ENCODE results near the gene PDAP1. TPM values are rescaled to one million over a fixed set of nuclear protein-coding genes. Genes with fewer than 3 reads are reported as not detected.

Gene PDAP1
- total RNA-seq, 1 experiment from 2014 or later, result 200 TPM

DNA sequence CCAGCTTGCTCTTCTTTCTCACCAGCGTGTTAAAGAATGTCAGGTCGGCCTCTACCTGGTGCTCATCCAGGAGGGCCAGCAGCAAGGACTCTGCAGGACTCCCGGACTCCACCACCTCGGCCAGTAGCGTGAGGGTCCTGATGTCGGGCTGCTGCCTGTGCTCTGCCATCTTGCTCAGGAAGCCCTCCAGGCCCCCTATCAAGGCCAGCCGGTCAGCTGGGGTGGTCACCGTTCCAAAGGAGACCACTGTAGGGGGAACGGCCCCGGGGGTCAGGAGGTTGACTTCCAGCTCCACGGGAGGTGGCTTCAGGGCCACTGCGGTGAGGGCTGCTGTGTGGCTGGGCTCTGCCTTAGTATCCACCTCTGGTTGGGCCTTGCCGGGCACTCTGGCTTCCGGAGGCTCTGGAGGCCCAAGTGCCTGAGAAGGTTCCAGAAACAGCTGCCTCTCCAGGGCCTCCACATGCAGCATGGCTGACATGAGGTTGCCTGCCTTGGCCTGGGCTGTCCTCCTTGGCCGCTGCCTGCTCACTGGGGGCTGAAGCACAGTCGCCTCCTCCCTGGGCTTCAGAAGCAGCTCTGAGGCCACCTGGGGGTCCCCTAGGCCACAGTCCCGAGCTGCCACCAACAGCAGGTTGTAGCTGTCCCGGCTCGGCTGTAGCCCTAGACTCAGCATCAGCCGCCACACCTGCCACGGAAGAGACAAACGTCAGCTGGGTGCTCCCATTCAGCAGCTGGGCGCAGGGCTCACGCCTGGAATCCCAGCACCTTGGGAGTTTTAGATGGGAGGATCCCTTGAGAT, 16.7 kb upstream of the PDAP1 start:
- DNase-seq (ENCODE audit: unreplicated experiment), result no peak
- H3K27me3 Mint-ChIP-seq (ENCODE audit: insufficient read depth, unreplicated experiment), result no peaks in the 10 kb centered on the region
- ChIA-PET POLR2A (interaction anchor here (0.8 kb wide), 1 partner anchor 16 kb away, joined by 3 read pairs; the partner anchor contains the start of genes BUD31 and PDAP1), CTCF (interaction anchor here (0.6 to 0.7 kb wide), 3 partner anchors 9 to 61 kb away, joined by 3 read pairs; no protein-coding TSS in a partner anchor)
- peaks cover 52% of the 10 kb centered on the region for H3K36me3 Mint-ChIP-seq (ENCODE audit: insufficient read depth, unreplicated experiment)
- no peak overlapping the region for H3K4me3 Mint-ChIP-seq (ENCODE audit: unreplicated experiment)
- intact Hi-C loops (cut with micrococcal nuclease), result no loop called here
- H3K4me1 Mint-ChIP-seq (ENCODE audit: insufficient read depth, unreplicated experiment), result no peaks in the 10 kb centered on the region
- no TSS peak for BruUV-seq (replicated peaks)
- TF ChIP-seq, protein P1, sequence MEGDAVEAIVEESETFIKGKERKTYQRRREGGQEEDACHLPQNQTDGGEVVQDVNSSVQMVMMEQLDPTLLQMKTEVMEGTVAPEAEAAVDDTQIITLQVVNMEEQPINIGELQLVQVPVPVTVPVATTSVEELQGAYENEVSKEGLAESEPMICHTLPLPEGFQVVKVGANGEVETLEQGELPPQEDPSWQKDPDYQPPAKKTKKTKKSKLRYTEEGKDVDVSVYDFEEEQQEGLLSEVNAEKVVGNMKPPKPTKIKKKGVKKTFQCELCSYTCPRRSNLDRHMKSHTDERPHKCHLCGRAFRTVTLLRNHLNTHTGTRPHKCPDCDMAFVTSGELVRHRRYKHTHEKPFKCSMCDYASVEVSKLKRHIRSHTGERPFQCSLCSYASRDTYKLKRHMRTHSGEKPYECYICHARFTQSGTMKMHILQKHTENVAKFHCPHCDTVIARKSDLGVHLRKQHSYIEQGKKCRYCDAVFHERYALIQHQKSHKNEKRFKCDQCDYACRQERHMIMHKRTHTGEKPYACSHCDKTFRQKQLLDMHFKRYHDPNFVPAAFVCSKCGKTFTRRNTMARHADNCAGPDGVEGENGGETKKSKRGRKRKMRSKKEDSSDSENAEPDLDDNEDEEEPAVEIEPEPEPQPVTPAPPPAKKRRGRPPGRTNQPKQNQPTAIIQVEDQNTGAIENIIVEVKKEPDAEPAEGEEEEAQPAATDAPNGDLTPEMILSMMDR (IDR thresholded peaks at IDR 0.05; ENCODE audit: unreplicated experiment), result no peak
- no peaks in the 10 kb centered on the region for H3K9me3 Mint-ChIP-seq (ENCODE audit: unreplicated experiment)
- no peak overlapping the region for H3K27ac Mint-ChIP-seq (ENCODE audit: low read depth, unreplicated experiment)

DNA sequence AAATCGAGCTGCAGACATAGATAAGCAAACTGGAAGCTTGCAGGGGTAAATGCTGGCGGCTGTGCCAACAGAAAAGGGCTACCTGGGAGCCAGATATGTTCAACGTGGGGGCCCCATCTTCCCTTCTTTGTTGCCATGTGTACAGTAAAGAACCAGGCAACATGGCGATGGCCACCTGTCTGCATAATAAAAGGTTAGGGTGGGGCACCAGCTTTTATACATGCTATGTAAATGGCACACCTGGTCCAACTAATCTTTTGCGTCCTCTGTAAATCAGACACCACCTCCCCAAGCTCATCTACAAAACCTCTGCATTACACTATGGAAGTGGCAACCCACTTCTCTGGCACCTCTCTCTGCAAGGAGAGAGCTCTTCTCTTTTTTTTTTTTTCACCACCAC, 14.2 kb upstream of the PDAP1 start:
- POLR2A ChIA-PET, result interaction anchor here (1.6 kb wide), 1 partner anchor 13 kb away, joined by 8 read pairs; the partner anchor contains the start of genes BUD31 and PDAP1
- intact Hi-C loops (cut with micrococcal nuclease), result no loop called here
- H3K27ac Mint-ChIP-seq (ENCODE audit: low read depth, unreplicated experiment), result no peak overlapping the region
- BruUV-seq (replicated peaks), result no TSS peak
- H3K36me3 Mint-ChIP-seq (ENCODE audit: insufficient read depth, unreplicated experiment), result peaks cover 60% of the 10 kb centered on the region
- H3K4me3 Mint-ChIP-seq (ENCODE audit: unreplicated experiment), result no peak overlapping the region
- CTCF ChIA-PET, result interaction anchor here (1.6 kb wide), 1 partner anchor 11 kb away, joined by 3 read pairs; no protein-coding TSS in a partner anchor
- H3K4me1 Mint-ChIP-seq (ENCODE audit: insufficient read depth, unreplicated experiment), result no peaks in the 10 kb centered on the region
- DNase-seq (ENCODE audit: unreplicated experiment), result no peak
- H3K9me3 Mint-ChIP-seq (ENCODE audit: unreplicated experiment), result no peaks in the 10 kb centered on the region
- TF ChIP-seq, protein P1 (IDR thresholded peaks at IDR 0.05; ENCODE audit: unreplicated experiment), result no peak
- H3K27me3 Mint-ChIP-seq (ENCODE audit: insufficient read depth, unreplicated experiment), result no peaks in the 10 kb centered on the region

GRCh38 chr7:99422186-99422585, 13.8 kb upstream of the PDAP1 start:
- H3K27me3 Mint-ChIP-seq (ENCODE audit: insufficient read depth, unreplicated experiment), result no peaks in the 10 kb centered on the region
- peaks cover 64% of the 10 kb centered on the region for H3K36me3 Mint-ChIP-seq (ENCODE audit: insufficient read depth, unreplicated experiment)
- H3K27ac Mint-ChIP-seq (ENCODE audit: low read depth, unreplicated experiment), result no peak overlapping the region
- TF ChIP-seq, protein P1 (IDR thresholded peaks at IDR 0.05; ENCODE audit: unreplicated experiment), result no peak
- H3K4me3 Mint-ChIP-seq (ENCODE audit: unreplicated experiment), result no peak overlapping the region
- ChIA-PET CTCF (interaction anchor here (1.6 kb wide), 1 partner anchor 12 kb away, joined by 3 read pairs; no protein-coding TSS in a partner anchor), POLR2A (interaction anchor here (1.6 kb wide), 1 partner anchor 13 kb away, joined by 8 read pairs; the partner anchor contains the start of genes BUD31 and PDAP1)
- no peaks in the 10 kb centered on the region for H3K9me3 Mint-ChIP-seq (ENCODE audit: unreplicated experiment)
- intact Hi-C loops (cut with micrococcal nuclease), result no loop called here
- BruUV-seq (replicated peaks), result no TSS peak
- no peaks in the 10 kb centered on the region for H3K4me1 Mint-ChIP-seq (ENCODE audit: insufficient read depth, unreplicated experiment)
- DNase-seq (ENCODE audit: unreplicated experiment), result no peak

DNA sequence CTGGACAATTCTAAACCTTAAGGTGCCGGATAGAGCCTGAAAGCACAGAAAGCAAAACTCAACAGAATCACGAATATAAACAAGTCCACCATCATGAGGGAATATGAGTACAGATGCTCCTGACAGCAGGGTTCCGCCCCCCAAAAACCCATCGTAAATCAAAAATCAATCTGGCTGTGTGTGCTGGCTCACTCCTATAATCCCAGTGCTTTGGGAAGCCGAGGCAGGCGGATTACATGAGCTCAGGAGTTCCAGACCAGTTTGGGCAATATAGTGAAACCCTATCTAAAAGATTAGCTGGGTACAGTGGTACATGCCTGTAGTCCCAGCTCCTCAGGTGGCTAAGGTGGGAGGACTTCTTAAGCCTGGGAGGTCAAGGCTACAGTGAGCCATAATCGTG, 12.6 kb upstream of the PDAP1 start:
- Mint-ChIP-seq H3K4me3 (ENCODE audit: unreplicated experiment) (no peak overlapping the region), H3K4me1 (ENCODE audit: insufficient read depth, unreplicated experiment) (peaks cover 3% of the 10 kb centered on the region), H3K27me3 (ENCODE audit: insufficient read depth, unreplicated experiment) (no peaks in the 10 kb centered on the region), H3K27ac (ENCODE audit: low read depth, unreplicated experiment) (no peak overlapping the region), H3K36me3 (ENCODE audit: insufficient read depth, unreplicated experiment) (peaks cover 76% of the 10 kb centered on the region), H3K9me3 (ENCODE audit: unreplicated experiment) (no peaks in the 10 kb centered on the region)
- TF ChIP-seq, protein P1 (IDR thresholded peaks at IDR 0.05; ENCODE audit: unreplicated experiment), result no peak
- no peak for DNase-seq (ENCODE audit: unreplicated experiment)
- ChIA-PET CTCF (interaction anchor here (0.6 to 1.6 kb wide), 3 partner anchors 13 to 72 kb away, joined by 3 read pairs; no protein-coding TSS in a partner anchor), POLR2A (interaction anchor here (2.6 kb wide), 1 partner anchor 12 kb away, joined by 15 read pairs; the partner anchor contains the start of genes BUD31 and PDAP1)
- BruUV-seq (replicated peaks), result no TSS peak
- intact Hi-C loops (cut with micrococcal nuclease), result no loop called here
